ENCODE data around the gene SNTG2. TPM values are rescaled to one million over a fixed set of nuclear protein-coding genes. Genes with fewer than 3 reads are reported as not detected.

The SNTG2 gene
- polyA plus RNA-seq, 1 experiment, result 0.31 TPM

DNA sequence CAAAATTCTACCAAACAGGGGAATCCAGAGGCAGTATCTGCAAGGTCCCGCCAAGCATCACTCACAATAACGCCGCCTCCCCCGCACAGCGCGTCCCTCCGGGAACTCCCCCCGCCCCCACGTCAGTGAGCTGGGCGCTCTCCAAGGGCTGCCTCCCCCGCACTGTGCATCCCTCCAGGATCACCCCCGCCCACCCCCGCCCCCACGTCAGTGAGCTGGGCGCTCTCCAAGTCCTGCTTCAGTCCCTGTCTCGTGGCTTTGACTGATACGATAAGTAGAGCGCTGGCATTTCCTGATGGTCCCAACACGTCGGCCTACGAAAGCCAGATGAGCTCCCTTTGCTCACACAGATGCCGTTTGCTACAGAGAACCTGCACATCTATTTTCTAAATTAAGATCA, 331.9 kb downstream of the SNTG2 start:
- Histone ChIP-seq H3K4me3 (ENCODE audit: low read depth, low read length) (no peak overlapping the region), H3K27me3 (ENCODE audit: control insufficient read depth, insufficient read depth, low read length) (no peaks in the 10 kb centered on the region), H3K36me3 (ENCODE audit: control insufficient read depth, insufficient read depth, low read length) (no peaks in the 10 kb centered on the region)
- CTCF ChIA-PET, result no interaction called here
- no peak for DNase-seq (ENCODE audit: low read depth)
- POLR2A ChIA-PET, result no interaction called here
- TF ChIP-seq, protein P1, sequence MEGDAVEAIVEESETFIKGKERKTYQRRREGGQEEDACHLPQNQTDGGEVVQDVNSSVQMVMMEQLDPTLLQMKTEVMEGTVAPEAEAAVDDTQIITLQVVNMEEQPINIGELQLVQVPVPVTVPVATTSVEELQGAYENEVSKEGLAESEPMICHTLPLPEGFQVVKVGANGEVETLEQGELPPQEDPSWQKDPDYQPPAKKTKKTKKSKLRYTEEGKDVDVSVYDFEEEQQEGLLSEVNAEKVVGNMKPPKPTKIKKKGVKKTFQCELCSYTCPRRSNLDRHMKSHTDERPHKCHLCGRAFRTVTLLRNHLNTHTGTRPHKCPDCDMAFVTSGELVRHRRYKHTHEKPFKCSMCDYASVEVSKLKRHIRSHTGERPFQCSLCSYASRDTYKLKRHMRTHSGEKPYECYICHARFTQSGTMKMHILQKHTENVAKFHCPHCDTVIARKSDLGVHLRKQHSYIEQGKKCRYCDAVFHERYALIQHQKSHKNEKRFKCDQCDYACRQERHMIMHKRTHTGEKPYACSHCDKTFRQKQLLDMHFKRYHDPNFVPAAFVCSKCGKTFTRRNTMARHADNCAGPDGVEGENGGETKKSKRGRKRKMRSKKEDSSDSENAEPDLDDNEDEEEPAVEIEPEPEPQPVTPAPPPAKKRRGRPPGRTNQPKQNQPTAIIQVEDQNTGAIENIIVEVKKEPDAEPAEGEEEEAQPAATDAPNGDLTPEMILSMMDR (IDR thresholded peaks at IDR 0.05; ENCODE audit: insufficient read depth, low read depth, low read length), result no peak

DNA sequence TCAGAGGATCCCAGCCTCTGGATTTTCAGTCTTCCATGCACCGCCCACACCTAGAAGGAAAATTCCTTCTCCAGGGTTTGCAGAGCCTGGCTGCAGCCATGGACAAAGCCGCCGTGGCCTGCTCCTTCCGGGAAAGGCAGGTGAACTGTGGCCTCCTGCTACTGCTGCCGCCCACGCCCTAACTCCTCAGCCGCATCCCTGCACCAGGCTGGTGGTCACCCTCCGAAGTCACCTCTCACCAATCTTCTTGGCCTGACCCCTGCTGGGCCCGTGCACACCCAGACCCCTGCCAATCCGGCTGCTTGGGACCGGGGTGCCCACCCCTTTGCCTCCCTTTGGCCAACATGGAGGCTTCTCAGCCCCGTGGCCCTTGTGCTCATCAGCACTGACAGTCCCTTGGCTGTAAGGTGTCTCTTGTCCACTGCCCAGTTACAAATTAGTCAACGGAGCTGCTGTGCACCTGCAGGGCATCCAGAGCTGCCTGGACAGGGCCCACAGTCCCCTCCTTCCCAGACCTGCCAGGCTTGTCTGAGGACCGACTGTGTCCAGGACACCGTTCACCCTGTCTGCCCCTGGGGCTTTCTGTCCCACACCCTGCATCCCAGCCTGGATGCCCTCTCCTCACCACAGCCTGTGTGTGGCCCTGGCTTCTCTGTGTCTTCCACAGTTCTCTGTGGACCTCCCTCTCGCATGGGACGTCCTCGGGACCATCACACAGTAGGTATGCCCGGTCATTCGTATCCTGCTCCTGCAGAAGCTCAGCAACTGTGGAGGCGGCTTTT, 332.6 kb downstream of the SNTG2 start:
- TF ChIP-seq, protein P1 (IDR thresholded peaks at IDR 0.05; ENCODE audit: insufficient read depth, low read depth, low read length), result no peak
- DNase-seq (ENCODE audit: low read depth), result no peak
- Histone ChIP-seq H3K27me3 (ENCODE audit: control insufficient read depth, insufficient read depth, low read length) (no peaks in the 10 kb centered on the region), H3K36me3 (ENCODE audit: control insufficient read depth, insufficient read depth, low read length) (no peaks in the 10 kb centered on the region), H3K4me3 (ENCODE audit: low read depth, low read length) (no peak overlapping the region)
- ChIA-PET CTCF (no interaction called here), POLR2A (no interaction called here)

DNA sequence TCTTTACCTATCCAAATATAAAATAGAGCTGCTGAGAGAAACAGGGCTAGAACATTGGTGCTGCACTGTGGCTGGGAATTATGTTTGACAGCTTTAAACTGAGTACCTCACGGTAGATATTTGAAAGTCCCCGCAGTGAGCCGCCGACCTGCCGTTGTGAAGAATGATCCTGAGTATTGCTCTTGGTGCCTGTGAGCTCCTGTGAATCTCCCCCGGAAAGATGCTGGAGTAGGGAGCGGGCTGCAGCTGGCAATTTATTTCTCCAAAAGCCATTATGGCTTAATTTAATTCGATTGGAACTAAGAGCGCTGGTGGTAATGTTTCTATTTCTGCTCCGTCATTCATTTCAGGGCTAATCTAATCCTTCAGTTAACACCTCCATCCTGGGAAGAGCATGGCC, 333.2 kb downstream of the SNTG2 start:
- ChIA-PET POLR2A (no interaction called here), CTCF (no interaction called here)
- no peak for DNase-seq (ENCODE audit: low read depth)
- no peaks in the 10 kb centered on the region for H3K36me3 ChIP-seq (ENCODE audit: control insufficient read depth, insufficient read depth, low read length)
- no peaks in the 10 kb centered on the region for H3K27me3 ChIP-seq (ENCODE audit: control insufficient read depth, insufficient read depth, low read length)
- no peak overlapping the region for H3K4me3 ChIP-seq (ENCODE audit: low read depth, low read length)
- TF ChIP-seq, protein P1 (IDR thresholded peaks at IDR 0.05; ENCODE audit: insufficient read depth, low read depth, low read length), result no peak

DNA sequence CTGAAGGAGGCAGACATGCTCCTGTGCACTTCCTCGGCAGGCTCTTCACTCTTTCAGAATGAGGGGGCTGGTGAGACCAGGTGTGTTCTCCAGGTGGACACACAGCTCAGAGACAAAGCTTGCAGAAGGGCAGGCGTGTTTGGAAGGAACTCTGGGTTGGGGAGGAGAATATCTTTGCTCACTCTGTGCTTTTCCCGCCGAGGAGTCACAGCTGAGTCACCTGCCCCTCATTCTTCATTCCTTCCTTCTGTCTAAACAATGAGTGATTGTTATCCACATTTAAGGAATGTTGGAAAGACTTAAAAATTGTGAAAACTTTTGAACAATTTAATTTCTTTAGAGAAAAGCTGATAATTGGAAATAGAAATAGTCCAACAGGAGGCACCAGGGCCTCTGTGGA, 336.3 kb downstream of the SNTG2 start:
- Histone ChIP-seq H3K4me3 (ENCODE audit: low read depth, low read length) (no peak overlapping the region), H3K36me3 (ENCODE audit: control insufficient read depth, insufficient read depth, low read length) (no peaks in the 10 kb centered on the region), H3K27me3 (ENCODE audit: control insufficient read depth, insufficient read depth, low read length) (no peaks in the 10 kb centered on the region)
- TF ChIP-seq, protein P1 (IDR thresholded peaks at IDR 0.05; ENCODE audit: insufficient read depth, low read depth, low read length), result no peak
- CTCF ChIA-PET, result no interaction called here
- POLR2A ChIA-PET, result no interaction called here
- no peak for DNase-seq (ENCODE audit: low read depth)

DNA sequence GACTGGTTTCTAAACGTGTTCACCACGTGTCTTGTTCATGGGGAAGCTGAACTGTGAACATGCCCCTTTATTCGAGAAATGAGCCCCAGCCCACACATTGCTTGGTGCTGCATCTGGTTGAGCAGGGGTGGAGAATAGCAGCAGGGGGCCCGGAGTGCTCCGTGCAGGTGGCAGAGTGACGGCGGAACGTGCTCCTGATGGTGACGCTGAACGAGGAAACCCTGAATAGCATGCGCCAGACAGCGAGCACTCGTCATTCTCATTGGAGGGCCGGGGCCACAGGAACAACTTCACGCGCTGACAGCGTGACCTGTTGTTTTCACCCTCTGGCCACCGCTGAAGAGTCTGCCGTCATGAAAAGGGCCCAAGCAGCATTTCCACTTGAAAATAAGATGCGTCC, 336.8 kb downstream of the SNTG2 start:
- no peak for DNase-seq (ENCODE audit: low read depth)
- Histone ChIP-seq H3K36me3 (ENCODE audit: control insufficient read depth, insufficient read depth, low read length) (no peaks in the 10 kb centered on the region), H3K27me3 (ENCODE audit: control insufficient read depth, insufficient read depth, low read length) (no peaks in the 10 kb centered on the region), H3K4me3 (ENCODE audit: low read depth, low read length) (no peak overlapping the region)
- ChIA-PET CTCF (no interaction called here), POLR2A (no interaction called here)
- TF ChIP-seq, protein P1 (IDR thresholded peaks at IDR 0.05; ENCODE audit: insufficient read depth, low read depth, low read length), result no peak

Measured in BJ (cell line).